ENCODE data around the gene PRKCE. TPM values are rescaled to one million over a fixed set of nuclear protein-coding genes. Genes with fewer than 3 reads are reported as not detected.

Gene PRKCE
- total and polyA plus RNA-seq, 2 of the 8 experiments (the other 6 are each of a cell fraction or from before 2014, with no cell fraction given) = 0.54 to 2.1 TPM

DNA sequence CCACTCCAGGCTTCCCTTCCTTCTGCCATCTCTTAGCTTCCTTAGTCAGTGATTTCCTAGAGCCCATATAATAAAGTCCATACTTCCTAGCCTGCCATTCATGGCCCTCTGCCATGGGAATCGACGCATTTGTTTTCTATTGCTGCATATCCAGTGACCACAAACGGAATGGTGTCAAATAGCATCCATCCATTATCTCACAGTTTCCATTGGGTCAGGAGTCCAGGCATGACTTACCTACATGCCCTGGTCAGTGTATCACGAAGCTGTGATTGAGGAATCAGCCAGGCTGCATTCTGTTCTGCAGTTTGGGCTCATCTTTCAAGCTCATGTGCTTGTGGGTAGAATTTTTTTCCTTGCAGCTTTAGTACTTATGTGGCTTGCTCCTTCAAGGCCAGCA, 436.0 kb downstream of the PRKCE start:
- Histone ChIP-seq H2BK5ac (ENCODE audit: low read depth, low read length) (no peak overlapping the region), H3K36me3 (ENCODE audit: control insufficient read depth in 2 of 4, insufficient read depth in 4 of 4, low read length in 3 of 4) (no peaks in the 10 kb centered on the region), H3K4ac (replicated peaks; ENCODE audit: insufficient read length, low read depth, low read length) (no peak overlapping the region), H2BK12ac (ENCODE audit: low read depth, low read length) (no peak overlapping the region), H2BK120ac (replicated peaks; ENCODE audit: low read depth, low read length) (no peak overlapping the region), H3K4me2 (ENCODE audit: insufficient read depth in 1 of 2, low read depth in 2 of 2, low read length in 2 of 2) (no peak overlapping the region), H3K18ac (ENCODE audit: extremely low read depth, low read length) (no peak overlapping the region), H2BK15ac (ENCODE audit: low read length) (no peak overlapping the region), H4K20me1 (replicated peaks in 1 of 2; ENCODE audit: control insufficient read depth in 1 of 2, insufficient read depth in 2 of 2, low read length in 2 of 2) (no peaks in the 10 kb centered on the region), H3K4me1 (replicated peaks in 1 of 4; ENCODE audit: control insufficient read depth in 3 of 4, insufficient read depth in 4 of 4, low read length in 3 of 4) (peaks cover 0 to 5% (median 2%) of the 10 kb centered on the region in 4 experiments; a peak in 3 of 7 replicates), H3K23me2 (ENCODE audit: low read depth, low read length) (no peaks in the 10 kb centered on the region), H3K14ac (ENCODE audit: insufficient read length) (no peak overlapping the region), H3K23ac (ENCODE audit: insufficient read length) (no peak overlapping the region), H3K79me2 (ENCODE audit: control insufficient read depth in 1 of 2, insufficient read depth in 2 of 2, low read length in 2 of 2) (no peaks in the 10 kb centered on the region), H4K91ac (replicated peaks; ENCODE audit: insufficient read length, low read length) (no peak overlapping the region), H4K5ac (ENCODE audit: insufficient read length, low read depth, low read length) (no peak overlapping the region), H3K27ac (ENCODE audit: low read depth, low read length) (no peak overlapping the region), H2AK5ac (ENCODE audit: low read depth, low read length) (no peak overlapping the region), H3K79me1 (ENCODE audit: low read depth, low read length) (no peaks in the 10 kb centered on the region), H2BK20ac (ENCODE audit: low read length) (no peak overlapping the region), H3K4me3 (ENCODE audit: extremely low read depth in 1 of 4, insufficient read depth in 2 of 4, low read depth in 3 of 4, low read length in 4 of 4) (no peak overlapping the region), H3K9me3 (ENCODE audit: insufficient read depth in 2 of 2, low read depth in 1 of 2, low read length in 1 of 2) (no peaks in the 10 kb centered on the region), H3K9ac (replicated peaks in 1 of 4; ENCODE audit: extremely low read depth in 1 of 4, low read depth in 3 of 4, low read length in 3 of 4) (no peak overlapping the region), H2AFZ (ENCODE audit: low read length) (no peak overlapping the region), H4K8ac (ENCODE audit: extremely low read depth, insufficient read depth, low read length) (no peak overlapping the region), H3K56ac (replicated peaks; ENCODE audit: insufficient read length, low read depth, low read length) (no peak overlapping the region), H3K27me3 (replicated peaks in 1 of 4; ENCODE audit: control insufficient read depth in 3 of 4, extremely low read depth in 1 of 4, insufficient read depth in 3 of 4, low read length in 3 of 4) (no peaks in the 10 kb centered on the region)
- ChIA-PET POLR2A (ENCODE audit: partially characterized antibody) (no interaction called here), CTCF (ENCODE audit: partially characterized antibody) (interaction anchor here (0.9 to 1.2 kb wide), 2 partner anchors 9 to 97 kb away, joined by 3 to 4 read pairs; no protein-coding TSS in a partner anchor)
- no peak for TF ChIP-seq MAFK (IDR thresholded peaks at IDR 0.05; ENCODE audit: low read depth, low read length)
- TF ChIP-seq, protein P1, sequence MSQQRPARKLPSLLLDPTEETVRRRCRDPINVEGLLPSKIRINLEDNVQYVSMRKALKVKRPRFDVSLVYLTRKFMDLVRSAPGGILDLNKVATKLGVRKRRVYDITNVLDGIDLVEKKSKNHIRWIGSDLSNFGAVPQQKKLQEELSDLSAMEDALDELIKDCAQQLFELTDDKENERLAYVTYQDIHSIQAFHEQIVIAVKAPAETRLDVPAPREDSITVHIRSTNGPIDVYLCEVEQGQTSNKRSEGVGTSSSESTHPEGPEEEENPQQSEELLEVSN (IDR thresholded peaks at IDR 0.05) = no peak
- no peak for TF ChIP-seq EZH2 (IDR thresholded peaks at IDR 0.05; ENCODE audit: low read depth, low read length, severe bottlenecking)
- no peak for TF ChIP-seq TAF7 (optimal IDR thresholded peaks at IDR 0.05; ENCODE audit: borderline replicate concordance, low read depth, low read length)
- TF ChIP-seq FOSL1 (IDR thresholded peaks at IDR 0.05; ENCODE audit: insufficient read depth, low read depth, low read length) = no peak
- FAIRE-seq (no peak), DNase-seq (ENCODE audit: low read depth in 1 of 2, low spot score in 2 of 2) (no peak)
- WGBS, 2 experiments (ENCODE audit: extremely low coverage in 1 of 2, insufficient coverage in 1 of 2, insufficient read length in 1 of 2, insufficient replicate concordance in 2 of 2, low coverage in 1 of 2, low lambda C conversion rate in 2 of 2, missing lambda C conversion rate in 1 of 2) = 82% methylated on average over 4 of the region's 4 CpGs; no CpG with 5 or more reads in 1 of the 2 experiments
